Gastroesophageal sphincter (tissue), 3 donors: ENCODE results near the gene CDK10.
"Not testable (repeated sequence)": the region's sequence is repeated elsewhere in the genome, so short reads cannot be mapped to it uniquely, and the experiment has no call there.

ENCODE experiments used
- CTCF ChIP-seq, 4 experiments: fragments of 200-600 bp in 2 of 4; fragments of 450-650 bp in 2 of 4; sonication (generic) in 1 of 4; IDR thresholded peaks; one replicate each; pipeline ENCODE4 v1.5.1; 2017 to 2019; ENCODE audit warnings: antibody characterized with exemption in 4 of 4, mild to moderate bottlenecking in 2 of 4, moderate library complexity in 2 of 4
- EP300 ChIP-seq: sonication (generic); formaldehyde crosslinking; IDR thresholded peaks from one replicate; pipeline ENCODE4 v1.6.1; 2017; ENCODE audit warnings: antibody characterized with exemption, mild to moderate bottlenecking
- POLR2A ChIP-seq, 2 donors: fragments of 450-650 bp; IDR thresholded peaks; one replicate each; pipeline ENCODE4 v1.6.1; 2017; ENCODE audit warnings: antibody characterized with exemption in 2 of 2, mild to moderate bottlenecking in 2 of 2, moderate library complexity in 1 of 2
- POLR2AphosphoS5 ChIP-seq: sonication (generic); formaldehyde crosslinking; IDR thresholded peaks from one replicate; pipeline ENCODE4 v1.6.1; 2017; ENCODE audit warnings: antibody characterized with exemption

GRCh38 chr16:89699629-89700099 lies 13.2 kb downstream of the CDK10 start:
- not testable (repeated sequence) for TF ChIP-seq POLR2A (IDR thresholded peaks at IDR 0.05); CTCF (IDR thresholded peaks at IDR 0.05); POLR2AphosphoS5; EP300
